Hematopoietic multipotent progenitor cell treated with erythropoietin and hydrocortisone succinate and interleukin-3 and kit ligand, for 15 days (in vitro differentiated cells): Measurements from ENCODE around the gene EDN2.

Experiments
- DNase-seq: peaks from one replicate; pipeline ENCODE4 v3.0.0-alpha.2; 2015; ENCODE audit warnings: low spot score

Gene EDN2

DNA sequence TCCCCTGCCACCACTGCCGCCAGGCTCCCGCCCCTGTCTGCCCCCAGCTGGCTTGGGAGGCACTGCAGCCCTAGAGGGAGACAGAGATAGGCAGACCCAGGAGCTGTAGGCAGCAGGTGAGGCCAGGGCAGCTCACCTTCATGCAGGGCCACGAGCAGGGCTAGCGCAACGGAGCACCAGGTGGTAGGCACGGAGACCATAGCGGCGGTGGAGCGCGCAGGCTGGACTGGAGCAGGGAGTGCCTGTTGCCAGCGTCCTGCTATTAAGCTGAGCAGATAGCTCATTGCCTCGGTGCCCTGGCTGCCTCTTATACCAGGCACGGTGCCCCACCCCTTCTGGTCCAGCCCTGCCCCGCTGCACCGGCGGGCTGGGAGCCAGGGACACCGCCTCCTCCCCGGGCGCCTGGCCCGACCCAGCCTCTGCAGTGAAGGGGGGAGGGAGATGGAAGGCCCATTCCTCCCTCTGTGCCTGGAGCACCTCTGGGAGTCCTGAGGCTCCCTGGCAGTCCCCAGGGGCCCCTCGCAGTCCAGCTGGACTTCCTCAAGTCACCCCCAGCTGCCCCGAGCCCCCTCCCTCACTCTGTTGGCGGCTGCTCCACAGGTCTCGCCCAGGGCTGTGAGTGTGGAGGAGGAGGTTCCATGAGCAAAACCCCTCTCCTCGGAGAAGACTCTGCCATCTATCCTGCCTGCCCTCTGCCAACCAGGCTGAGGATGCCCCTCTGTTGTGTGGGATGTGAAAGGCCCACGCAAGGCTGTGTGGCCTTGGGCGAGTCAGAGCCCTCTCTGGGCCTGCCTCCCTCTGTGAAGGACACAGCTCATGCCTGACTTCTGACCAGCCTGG lies at the start of gene EDN2:
Gene EDN2 (minus strand): TSS at position 282 of the 840 bp plus-strand sequence. CDS start 82 bp downstream, at position 200.
- no peak for DNase-seq

DNA sequence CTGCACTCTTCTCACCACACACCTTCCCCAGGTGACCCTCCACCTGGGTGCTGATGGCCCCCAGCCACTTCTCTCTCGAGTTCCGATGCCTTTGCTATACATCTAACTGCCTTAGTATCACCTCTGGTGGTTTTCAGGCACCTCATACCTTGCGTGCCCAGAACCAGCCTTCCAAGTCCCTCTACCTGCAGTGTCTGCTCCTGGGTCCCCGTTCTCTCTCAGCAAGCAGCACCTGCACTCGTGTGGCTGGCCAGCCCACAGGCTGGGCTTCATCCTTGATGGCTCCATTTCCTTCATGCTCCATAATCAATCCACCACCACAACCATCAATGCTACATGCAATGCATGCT lies 49.2 kb upstream of the EDN2 start:
- DNase-seq = no peak

DNA sequence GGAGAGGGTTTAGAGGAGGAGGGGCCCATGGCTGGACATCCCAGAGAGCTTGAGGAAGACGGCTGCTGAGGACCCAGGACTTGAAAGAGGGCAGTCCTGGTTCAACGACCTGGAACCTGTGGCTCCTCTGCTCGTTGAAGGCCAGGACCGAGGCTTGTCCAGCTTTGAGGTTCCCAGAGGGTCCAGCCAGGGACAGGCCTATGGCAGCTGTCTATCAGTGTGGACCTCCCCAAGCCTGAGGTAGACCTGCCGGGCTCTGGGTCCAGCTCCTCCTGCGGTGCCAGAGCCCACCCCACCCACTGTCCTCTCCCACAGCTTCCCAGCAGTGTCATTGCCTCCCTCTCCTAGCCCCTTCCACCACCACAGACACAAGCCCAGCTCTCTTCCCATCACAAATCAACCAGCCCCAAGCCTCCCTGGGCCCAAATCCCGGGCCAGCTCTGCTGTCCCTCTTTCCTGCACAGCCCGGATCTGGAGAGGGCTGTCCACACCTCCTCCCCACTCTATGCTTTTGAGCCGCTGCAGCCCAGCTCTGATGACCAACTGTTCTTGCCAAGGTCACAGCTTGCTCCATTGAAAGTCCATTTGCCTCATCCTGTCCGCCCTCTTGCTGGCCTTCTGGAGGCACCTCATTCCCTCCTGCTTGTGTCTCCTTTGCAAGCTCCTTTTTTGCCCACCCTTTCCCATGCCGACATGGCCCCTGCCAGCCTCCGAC lies 48.7 kb upstream of the EDN2 start:
- DNase-seq = no peak

DNA sequence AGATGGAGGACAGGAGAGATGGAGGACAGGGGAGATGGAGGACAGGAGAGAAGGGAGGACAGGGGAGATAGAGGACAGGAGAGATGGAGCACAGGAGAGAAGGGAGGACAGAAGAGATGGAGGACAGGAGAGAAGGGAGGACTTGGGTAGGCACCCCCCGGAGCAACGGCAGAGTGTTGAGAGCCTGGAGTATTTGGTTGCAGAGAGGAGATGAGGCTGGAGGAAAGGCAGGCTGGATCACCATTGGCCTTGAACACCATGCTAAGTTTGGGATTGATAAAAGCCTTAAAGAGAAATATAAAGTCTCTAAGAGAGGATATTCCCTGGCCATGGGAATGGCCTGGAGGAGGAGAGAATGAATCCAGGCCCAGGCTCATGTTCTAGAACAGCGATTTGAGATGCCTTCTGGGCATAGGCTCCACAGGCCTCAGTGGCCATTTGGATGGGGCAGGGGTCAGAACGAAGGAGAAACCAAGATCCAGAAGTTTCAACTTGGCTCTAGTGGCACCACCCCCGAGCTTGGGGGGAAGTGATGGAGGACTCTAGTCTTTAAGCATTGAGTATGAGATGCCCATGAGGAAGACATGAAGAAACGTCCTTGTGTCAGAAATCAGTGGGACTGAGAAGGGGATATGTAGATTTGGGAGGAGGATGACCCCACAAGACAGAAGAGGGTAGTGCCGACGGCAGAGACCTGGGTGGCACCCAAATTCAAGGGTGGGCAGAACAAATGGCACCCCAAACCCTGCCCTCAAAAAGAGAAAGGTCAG lies 47.9 kb upstream of the EDN2 start:
- no peak for DNase-seq

DNA sequence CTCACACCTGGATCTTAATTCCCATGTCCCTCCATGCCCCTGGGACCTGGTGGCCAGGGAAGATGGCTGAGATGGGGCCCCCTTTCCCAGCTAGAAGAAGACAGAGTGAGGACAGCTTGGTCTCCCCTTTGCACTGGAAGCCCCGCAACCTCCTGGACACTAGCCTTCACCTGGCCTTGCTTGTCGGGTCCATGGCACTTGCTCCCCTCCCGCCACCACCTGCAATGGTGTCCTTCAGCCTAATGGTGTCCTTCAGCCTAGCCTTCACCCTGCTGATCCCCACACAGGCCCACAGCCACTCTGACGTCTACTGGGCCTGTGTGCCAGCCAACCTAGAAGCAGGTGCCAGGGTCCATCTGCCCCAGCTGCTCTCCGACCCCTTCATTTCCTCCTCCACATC lies 45.9 kb upstream of the EDN2 start:
- DNase-seq = no peak

DNA sequence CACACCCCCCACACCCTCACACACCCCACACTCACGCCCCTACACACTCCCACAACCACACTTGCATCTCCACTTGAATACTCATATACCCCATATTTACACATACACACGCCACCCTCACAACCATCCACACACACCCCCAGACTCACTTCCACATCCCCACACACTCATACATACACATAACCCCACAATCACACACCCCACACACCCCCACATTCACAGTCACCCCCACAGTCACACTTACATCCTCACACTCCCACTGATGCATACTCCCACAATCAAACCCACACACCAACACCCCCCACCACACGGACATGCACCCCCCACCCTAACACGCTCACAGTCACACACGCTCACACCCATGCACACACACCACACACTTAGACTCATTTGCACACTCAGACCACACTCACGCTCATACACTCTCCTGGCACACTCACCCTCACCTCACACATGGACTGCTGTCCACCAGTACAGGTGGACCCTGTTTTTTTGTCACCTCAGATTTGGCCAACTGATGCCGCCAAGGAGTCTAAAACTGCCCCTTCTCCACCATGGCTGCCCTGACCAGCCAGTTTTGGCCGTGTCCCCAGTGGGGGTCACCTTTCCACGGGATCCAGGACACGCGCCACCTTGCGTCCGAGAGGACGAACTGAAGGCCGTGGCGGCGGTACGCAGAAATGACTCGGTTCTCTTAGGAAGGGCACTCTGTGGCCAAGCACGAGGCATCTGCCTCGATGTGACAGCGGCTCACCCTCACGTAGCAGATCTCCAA lies 45.3 kb upstream of the EDN2 start:
- no peak for DNase-seq

DNA sequence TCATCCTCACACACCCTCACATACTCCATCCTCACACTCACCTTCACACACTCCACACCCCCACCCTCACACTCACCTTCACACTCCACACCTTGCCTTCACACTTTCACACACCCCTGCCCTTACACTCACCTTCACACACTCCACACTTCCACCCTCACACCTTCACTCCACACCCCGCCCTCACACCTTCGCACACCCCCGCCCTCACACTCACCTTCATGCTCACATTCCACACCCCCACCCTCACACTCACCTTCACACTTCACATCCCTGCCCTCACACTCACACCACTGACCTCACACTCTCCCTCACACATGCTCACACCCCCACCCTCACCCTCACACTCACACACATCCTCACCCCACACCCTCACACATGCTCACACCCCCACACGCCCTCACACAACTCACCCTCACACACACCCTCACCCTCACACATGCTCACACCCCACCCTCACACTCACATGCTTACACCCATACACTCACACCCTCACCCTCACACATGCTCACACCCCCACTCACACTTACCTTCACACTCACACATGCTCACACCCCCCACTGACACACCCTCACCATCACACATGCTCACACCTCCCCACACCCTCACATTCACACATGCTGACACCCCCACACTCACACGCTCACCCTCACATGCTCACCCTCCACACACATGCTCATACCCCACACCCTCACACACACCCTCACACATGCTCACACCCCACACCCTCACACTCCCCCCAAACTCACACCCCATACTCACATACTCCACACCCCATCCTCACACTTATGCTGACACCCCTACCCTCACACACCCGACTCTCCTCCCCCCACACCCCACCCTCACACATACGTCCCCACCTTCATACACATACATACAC lies 44.5 kb upstream of the EDN2 start:
- no peak for DNase-seq

DNA sequence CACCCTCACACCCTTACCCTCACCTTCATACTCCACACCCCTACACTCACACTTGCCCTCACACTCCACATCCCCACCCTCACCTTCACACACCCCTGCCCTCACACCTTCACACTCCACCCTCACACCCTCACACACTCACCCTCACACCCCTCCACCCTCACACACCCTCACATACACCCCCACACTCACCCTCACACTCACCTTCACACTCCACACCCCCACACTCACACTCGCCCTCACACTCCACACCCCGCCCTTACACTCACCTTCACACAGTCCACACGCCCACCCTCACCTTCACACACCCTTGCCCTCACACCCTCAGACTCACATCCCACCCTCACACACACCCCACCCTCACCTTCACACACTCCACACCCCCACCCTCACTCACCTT lies 43.6 kb upstream of the EDN2 start:
- no peak for DNase-seq

DNA sequence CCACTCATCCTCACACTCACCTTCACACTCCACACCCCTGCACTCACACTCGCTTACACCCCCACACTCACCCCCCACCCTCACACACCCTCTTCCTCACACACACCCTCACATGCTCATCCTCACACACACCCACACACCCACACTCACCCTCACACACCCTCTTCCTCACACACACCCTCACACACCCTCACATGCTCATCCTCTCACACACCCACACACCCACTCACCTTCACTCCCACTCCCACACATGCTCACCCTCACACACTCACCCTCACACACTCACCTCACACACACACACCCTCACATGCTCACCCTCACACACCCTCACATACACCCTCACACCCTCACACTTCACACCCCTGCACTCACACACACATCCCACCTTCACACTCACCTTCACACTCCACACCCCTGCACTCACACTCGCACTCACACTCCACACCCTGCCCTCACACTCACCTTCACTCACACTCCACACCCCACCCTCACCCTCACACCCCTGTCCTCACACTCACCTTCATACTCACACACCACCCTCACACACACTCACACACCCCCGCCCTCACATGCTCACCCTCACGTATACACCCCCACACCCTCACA lies 42.6 kb upstream of the EDN2 start:
- DNase-seq = no peak

DNA sequence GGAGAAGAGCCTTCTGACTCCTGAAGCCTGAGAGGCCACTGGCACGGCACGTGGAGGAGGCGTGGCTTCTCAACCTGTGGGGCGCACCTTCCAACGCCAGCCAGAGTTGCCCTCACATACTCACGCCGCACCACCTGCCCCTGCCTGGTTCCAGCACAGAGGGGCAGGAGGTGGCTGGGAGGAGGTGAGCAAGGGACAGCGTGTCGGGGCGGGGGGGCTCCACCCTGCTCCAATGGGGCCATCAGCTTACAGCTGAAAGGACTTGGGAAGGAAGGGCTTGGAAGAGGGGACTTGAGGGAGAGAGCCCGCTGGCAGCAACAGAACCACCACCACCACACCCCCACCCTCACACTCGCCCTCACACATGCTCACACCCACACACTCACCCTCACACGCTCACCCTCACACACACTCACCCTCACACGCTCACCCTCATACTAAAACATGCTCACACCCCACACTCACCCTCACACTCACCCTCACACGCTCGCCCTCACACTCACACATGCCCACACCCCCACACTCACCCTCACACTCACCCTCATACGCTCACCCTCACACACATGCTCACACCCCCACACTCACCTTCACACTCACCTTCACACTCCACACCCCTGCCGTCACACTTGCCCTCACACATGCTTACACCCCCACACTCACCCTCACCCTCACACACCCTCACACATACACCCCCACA lies 41.6 kb upstream of the EDN2 start:
- DNase-seq = no peak

DNA sequence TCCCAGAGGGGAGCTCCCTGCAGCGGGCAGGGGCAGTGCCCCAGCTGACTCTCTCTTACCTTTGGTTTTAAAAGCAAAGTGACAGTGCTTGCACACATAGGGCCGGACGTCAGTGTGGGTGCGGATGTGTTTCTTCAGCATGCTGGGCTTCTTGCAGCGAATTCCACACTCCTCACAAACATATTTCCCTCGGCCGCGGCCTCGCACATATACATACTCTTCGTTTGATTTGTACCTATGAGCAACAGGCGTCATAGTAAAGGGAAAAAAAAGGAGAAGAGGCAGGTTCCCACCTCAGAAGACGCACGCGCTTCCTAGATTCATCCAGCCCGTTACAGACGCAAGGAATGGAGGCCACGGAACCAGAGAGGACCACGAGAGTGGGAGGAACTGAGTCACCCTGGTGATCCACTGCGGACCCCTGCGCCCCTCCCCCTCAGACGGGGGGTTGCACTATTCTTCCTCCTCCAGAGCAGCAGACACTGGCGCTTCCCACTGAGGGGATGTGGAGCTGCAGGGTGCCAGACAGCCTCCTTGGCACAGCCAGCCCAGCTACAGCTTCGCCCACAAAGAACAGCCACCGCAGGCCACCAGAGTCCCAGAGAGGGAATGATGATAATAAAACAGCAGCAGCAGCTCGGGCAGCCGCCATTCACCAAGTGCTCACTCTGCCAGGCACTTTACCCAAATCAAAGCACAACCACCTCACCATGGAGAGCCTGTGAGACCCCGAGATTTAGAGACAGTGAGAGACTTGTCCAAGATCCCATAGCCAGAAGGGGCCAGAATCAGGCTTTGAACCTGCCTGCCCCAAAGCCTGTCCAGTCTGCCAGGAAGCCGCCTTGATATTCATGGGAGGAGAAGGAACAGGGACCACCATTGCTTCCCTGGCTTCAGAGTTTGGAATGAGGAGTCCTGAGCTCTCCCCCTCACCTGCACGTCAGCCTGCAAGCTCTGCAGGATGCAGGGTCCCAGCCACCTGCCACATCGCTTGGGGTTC lies 40.5 kb upstream of the EDN2 start:
- no peak for DNase-seq

DNA sequence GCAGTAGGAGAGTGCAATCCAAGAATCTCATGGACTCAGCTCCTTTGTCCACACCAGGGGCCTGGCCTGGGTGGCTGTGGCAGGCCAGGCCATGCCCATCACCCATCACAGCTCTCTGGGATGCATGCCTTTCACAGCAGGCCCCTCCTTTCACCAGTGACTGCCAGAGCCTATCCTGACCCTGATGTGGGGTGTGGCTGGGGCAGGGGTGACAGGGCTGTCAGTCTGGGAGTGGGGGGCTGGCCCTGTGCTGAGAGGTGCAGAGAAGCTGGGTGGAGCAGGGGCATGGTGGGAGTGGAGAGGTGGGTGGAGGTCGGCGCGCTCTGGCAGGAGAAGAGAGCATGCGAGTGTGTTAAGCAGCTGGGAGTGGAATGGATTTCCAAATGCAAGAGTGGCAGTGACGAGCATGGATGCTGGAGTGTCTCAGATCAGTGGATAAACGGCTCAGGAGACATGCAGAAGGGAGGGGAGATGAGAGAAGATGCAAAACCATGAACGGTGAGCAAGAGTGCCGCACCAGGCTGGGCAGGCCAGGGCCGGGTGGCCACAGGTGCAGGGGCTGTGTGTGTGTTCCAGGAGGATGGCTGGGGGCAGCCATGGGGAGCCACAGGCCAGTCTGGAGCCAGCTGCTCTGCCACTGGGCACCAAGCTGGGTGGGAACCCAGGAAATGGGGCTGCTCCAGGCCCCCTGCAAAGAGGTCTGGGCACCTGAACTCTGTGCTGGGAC lies 39.6 kb upstream of the EDN2 start:
- no peak for DNase-seq

DNA sequence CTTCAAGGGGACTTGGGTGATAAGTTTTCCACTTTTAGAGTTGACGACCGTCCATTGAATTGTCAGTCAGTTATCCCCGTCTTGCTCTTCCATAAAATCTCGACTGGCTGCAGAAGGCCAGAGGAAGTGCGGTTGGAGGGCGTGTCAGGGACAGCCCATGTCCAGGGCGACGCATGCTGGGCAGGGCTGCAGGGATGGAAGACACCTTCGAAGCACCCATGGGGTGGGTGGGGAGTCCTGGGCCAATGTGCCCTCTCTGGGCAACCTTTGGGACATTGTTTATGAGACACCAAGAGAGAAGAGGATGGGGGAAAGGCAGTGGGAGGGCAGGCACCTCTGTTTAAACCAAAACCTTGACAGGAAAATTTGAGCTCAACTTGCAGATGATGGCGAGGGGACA lies 38.6 kb upstream of the EDN2 start:
- no peak for DNase-seq

DNA sequence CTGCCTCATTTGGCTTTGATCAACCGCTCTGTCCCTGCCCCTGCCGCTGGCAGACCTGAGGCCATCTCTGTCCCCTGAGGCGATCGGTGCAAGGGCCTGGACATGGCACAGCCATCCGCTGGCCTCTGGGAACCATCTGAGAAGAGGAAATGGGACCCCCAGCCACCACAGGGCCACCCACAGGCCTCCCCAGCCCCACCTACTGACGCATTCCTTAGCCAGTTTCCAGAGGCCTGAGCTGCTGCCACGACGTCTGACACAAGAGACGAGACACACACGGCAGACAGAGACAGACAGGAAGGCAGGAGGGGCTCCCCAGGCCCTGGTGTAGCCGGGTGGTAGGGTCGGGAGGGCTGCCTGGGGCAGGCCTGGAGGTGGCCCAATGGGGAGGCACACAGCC lies 37.3 kb upstream of the EDN2 start:
- DNase-seq = no peak

DNA sequence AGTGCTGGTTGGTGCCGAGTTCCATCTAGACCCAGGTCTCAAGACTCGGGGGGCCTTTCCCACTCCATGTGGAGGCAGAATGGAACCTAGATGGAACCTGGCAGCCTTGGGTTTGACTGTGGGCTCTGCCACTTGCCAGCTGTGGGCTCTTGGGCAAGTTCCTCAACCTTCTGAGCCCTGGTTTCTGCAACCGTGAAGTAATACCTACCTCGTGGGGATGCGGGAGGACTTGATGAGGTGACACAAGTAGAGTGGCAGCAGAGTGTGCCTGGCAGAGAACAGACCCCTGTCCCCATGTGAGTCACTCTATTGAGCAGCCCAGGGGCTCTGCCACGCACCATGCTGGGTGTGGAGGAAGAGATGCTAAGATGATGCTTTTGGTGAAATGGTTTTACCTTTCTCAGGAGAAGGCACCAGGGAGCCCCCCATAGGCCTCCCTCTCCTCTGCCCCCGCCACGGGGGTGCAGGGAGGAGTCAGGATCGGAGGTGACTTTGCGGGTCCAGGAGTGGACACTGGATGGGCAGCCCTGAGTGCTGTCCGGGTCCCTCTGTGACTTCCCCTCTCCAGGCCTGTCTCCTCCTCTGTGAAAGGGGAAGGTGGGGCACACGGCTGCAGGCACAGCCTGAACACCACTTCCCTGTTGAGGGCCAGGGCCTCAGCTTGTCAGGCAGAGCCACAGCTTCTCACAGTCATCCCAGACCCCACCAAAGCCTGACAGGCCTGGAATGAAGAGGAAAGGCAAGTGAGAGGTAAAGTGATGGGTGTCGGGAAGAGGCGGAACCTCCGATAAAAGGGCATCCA lies 36.7 kb upstream of the EDN2 start:
- no peak for DNase-seq

DNA sequence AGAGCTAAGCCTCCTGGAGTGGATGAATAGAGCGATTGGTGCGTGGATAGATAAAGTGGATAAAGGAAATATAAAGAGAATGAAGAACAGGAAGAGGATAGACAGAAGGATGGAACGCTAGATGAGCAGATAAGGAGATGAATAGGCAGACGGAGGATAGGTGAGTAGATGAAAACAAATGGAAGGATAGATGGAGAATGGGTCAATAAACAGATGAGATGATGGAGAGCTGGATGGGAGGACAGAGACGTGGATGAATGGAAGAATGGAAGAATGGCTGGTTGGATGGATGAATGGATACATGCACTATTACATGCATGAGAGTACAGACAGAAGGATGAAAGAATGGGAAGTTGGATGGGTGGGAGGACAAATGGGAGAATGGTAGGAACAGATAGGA lies 35.2 kb upstream of the EDN2 start:
- DNase-seq = no peak

DNA sequence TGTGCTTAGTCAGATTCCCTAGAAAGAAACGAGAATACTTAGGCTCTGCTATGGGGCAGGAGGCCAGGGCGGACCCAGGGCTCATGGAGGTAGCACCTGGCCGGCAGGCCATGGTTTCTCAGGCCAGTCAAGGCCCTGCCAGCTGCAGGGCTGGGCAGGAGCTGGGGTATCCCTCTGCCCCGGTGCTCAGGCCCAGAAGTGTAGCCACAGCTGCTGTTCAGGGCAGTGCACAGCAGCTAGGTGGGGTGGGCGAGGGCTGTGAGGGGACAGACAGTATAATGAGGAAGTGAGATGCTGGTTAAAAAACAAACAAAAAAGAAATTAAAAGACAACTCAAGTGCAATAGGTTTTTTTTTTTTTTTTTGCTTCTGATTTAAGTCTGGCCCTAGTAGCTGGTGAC lies 34.0 kb upstream of the EDN2 start:
- DNase-seq = no peak
